PC-9 (cell line): Measurements from ENCODE around the gene UGT2B15.

ENCODE experiments used
- EZH2 ChIP-seq: fragments of 200-600 bp; sonication (generic); IDR thresholded peaks from 2 replicates; pipeline ENCODE4 v1.8.0; 2017; ENCODE audit warnings: antibody characterized with exemption, low read depth
- TF ChIP-seq, protein P1 (sequence below): fragments of 200-600 bp; sonication (generic); conservative IDR thresholded peaks from 2 replicates; pipeline ENCODE4 v1.6.1; 2017; ENCODE audit warnings: mixed run types, antibody characterized with exemption, mild to moderate bottlenecking, moderate library complexity

GRCh38 chr4:68714400-68714799 is 43.9 kb upstream of the UGT2B15 start:
- TF ChIP-seq, protein P1, sequence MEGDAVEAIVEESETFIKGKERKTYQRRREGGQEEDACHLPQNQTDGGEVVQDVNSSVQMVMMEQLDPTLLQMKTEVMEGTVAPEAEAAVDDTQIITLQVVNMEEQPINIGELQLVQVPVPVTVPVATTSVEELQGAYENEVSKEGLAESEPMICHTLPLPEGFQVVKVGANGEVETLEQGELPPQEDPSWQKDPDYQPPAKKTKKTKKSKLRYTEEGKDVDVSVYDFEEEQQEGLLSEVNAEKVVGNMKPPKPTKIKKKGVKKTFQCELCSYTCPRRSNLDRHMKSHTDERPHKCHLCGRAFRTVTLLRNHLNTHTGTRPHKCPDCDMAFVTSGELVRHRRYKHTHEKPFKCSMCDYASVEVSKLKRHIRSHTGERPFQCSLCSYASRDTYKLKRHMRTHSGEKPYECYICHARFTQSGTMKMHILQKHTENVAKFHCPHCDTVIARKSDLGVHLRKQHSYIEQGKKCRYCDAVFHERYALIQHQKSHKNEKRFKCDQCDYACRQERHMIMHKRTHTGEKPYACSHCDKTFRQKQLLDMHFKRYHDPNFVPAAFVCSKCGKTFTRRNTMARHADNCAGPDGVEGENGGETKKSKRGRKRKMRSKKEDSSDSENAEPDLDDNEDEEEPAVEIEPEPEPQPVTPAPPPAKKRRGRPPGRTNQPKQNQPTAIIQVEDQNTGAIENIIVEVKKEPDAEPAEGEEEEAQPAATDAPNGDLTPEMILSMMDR: no peak
- TF ChIP-seq EZH2: no peak
